Smooth muscle cell of the brain vasculature (primary cell): ENCODE results near the gene CLDN5.
A peak's percentile ranks its signal among the peaks of the same experiment; 100 is the strongest.

Source experiments
- DNase-seq: peaks from one replicate; pipeline ENCODE4 v3.0.0-alpha.2; 2012; ENCODE audit warnings: low read depth, low spot score

Gene CLDN5

GRCh38 chr22:19504900-19505734 lies 19.1 kb downstream of the CLDN5 start:
- no peak for DNase-seq

DNA sequence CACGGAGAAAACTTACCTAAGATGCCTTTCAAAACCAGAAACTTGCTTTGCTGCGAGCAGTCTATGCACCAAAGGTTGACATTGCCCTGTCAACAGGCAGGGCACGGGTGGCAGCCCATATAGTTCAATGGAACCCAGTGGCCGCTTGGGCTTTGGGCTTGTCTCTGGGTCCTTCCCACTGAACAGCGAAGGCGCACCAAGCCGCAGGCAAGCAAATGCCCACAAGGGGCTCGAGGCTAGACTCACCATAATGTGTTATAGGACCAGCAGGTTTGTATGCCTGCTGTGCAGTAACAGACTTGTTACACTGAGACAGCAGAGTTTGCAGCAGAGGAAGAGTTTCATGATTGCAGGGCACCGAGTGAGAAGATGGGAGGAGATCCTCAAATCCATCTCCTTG lies 20.3 kb downstream of the CLDN5 start:
- DNase-seq: no peak

DNA sequence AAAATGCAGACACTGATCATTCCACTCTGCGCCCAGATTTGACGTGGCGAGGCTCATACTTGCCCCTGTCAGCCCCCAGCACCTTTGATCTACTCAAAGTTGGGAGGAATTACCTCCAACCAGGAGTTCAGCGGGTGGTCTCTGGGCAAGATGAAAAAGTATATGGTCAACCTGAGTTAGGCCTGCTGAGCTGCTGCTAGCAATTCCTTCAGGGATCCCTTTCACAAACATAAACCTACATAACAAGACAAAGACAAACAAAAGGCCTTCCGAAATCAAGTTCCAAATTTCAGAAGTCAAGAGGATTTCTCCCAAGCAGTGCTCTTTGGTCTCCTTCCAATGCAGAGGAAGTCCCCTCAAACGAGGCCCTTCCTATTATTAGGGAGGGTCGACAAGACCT lies 20.8 kb downstream of the CLDN5 start:
- DNase-seq: no peak

DNA sequence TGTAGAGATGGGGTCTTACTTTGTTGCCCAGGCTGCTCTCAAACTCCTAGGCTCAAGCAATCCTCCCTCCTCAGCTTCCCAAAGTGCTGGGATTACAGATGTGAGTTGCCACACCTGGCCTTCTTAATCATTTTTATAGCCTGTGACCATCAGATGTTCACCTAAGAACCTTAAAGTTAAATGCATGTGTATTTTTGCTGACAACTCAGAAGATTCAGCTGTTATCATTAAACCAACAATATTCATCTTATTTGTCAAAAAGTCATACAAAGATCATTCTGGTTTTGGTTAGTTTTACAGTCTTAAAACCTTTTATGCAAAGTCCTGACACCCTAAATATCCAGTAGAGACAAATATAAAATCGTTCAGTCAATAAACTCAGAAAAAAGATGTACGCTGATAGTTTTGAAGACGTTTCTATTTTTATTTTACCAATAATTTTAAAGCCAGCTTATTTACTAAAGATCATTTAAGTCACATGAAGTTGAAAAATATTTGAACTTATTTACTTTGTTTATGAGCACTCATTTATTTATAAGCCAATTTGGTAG lies 22.2 kb downstream of the CLDN5 start:
- no peak for DNase-seq

GRCh38 chr22:19499880-19500242 lies 24.3 kb downstream of the CLDN5 start:
- DNase-seq: no peak

DNA sequence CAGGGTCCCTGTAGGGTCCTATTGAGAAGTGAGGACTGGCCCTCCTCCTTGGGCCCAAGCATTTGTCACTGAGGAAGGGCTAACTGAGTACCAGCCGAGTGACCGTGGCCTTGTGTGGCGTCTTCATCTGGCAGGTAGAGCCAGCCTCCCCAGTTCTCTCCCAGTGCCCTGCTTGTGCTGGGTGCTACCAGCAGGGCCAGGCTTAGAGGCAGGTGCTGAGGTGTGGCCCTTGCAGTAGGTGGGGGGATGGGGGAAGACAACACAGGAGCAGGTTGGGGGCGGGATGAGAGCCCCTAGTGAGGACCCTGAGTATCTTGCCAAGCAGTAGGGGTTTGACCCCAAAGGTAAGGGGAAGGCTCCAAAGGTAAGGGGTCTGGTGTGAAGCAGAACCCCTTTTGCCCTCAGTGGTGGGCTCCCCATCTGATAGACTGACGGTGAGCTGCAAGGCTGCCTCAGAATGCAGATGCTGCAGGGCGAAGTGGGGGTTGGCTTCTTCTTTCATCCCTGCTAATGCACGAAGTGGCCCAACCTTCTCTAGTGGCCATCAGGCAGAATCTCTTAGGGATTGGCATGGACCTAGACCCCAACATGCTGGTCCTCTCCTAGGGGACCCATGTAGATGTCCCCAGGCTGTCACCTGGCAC lies 24.9 kb downstream of the CLDN5 start:
- DNase-seq: no peak

DNA sequence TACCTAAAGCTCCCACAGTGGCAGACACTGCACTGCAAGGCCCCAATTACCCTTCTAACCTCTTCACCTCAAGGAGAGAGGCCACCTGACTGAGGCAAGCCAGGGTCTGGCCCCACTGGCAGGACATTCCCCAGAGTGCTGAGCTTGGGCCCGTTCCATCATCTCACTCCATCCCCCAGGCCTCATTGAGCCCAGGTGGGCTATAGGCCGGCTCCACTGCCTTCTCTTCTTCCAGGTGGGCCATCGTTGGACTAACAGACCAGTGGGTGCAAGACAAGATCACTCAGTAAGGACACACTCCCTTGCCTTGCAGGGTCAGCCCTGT lies 25.4 kb downstream of the CLDN5 start:
- DNase-seq: no peak

DNA sequence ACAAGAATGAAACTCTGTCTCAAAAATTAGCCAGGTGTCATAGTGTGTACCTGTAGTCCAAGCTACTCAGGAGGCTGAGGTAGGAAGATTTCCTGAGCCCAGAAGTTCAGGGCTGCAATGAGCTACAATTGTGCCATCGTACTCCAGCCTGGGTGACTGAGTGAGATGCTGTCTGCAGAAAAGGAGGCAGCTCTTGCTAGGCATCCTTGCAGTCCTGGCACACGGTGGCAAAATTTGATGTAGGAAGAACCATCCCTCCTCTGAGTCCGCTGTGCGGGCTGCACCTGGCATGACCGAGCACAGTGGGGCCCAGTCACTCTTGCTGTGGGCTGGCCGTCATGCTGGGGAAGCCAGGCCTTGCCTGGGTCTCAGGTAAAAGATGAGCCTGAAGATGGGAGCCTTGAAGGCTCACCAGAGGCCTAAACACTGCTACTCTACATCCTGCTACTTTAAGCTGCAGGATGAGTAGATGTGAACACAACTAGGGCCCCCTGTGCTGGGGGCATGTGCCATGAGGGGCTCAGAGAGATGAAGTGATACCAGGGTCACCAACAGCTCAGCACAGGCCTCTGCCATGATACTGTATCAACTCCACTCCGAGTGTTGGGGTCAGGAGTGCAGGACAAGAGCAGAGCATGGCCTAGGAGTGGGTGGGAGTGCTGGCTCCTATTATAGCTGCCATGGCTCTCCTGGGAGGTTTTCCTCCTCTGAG lies 25.9 kb downstream of the CLDN5 start:
- no peak for DNase-seq

GRCh38 chr22:19497245-19497644 lies 27.0 kb downstream of the CLDN5 start:
- peak; percentile 51 for DNase-seq

- no peak for DNase-seq
These were observed 27.9 kb downstream of the CLDN5 start for GRCh38 chr22:19496324-19496630.

DNA sequence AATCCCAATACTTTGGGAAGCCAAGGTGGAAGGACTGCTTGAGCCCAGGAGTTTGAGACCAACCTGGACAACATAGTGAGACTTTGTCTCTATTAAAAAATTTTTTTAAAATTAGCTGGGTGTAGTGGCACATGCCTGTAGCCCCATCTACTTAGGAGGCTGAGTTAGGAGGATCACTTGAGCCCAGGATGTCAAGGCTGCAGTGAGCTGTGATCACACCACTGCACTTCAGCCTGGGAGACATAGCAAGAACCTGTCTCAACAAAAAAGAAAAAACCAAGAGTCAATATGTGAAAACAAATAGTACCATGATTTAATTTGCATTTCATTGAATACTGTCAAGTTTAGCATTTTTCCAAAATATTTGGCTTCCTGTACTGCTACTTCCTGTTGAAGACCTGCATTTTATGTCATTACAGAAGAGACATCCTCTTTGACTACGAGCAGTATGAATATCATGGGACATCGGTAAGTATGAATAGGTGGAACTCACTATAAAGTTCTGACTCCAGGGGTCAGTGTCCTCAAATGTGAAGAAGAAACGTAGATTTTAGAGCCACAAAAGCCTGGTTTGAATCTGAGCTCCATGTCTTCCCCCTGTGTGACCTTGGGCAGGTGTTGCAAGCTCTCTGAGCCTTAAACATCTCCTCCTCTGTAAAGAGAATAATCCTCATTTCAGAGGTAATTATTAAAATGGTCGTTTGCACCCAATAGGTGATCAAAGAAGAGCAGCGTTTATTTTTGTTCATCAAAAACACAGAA lies 28.5 kb downstream of the CLDN5 start:
- no peak for DNase-seq

DNA sequence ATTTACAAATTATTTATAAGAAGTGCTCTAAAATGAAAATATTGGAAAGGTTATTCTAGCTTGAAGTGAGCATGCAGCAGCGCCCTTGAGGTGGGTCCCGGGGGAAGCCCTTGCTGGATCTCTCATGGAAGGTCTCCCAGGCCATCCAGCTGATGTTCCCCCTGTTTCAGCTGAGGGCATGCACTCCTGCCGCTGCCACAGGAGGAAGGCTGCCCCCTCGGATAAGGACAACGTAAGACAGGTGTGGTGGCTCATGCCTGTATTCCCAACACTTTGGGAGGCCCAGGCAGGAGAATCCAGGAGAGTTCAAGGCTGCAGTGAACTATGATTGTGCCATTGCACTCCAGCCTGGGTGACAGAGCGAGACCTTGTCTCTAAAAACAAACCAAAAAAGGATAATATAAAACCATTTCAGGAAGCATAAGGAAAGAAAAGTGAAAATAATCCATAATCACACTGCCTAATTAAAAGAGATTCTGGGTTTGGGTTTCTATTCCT lies 29.5 kb downstream of the CLDN5 start:
- DNase-seq: no peak

DNA sequence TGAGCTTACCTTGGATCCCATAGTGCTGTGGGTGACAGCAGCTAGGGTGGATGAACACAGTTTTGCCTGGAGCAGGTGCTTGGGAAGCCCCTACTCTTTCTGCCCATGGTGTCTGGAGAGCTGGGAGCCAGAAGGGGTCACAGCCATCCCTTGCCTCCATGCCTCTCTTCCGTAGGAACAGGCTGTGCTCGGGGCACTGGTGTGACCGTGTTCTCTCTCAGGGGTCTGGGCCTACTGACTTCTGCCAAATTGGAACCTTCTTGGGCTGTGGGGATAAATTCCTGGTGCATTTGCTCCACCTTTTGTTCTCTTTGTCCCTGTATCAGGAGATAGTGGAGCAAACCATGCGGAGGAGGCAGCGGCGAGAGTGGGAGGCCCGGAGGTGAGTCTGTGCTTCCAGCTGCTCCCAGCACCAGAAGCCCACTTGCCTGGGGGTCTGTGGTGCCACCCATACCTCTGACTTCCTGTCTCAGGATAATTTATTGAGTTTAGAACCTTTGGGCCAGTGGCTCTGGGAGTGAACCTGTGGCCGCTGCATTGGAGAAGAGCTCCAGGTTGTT lies 30.1 kb downstream of the CLDN5 start:
- DNase-seq: no peak

GRCh38 chr22:19492504-19493174 lies 31.6 kb downstream of the CLDN5 start:
- no peak for DNase-seq

DNA sequence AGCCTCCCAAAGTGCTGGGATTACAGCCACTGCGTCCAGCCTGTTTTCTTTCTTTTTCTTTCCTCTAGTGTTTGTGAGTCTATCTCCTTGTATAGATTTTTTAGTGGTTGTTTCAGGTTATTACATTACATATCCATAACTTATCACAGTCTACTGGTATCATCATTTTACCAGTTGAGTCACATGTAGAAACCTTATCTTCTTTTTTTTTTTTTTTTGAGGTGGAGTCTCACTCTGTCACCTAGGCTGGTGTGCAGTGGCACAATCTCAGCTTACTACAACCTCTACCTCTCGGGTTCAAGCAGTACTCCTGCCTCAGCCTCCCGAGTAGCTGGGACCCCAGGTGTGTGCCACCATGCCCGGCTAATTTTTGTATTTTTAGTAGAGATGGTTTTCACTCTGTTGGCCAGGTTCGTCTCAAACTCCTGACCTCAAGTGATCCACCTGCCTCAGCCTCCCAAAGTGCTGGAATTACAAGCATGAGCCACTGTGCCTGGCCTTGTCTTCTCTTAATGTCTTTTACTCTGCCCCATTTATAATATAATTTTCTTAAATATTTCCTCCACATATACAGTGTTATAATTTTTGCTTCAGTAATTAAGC lies 33.5 kb downstream of the CLDN5 start:
- no peak for DNase-seq

DNA sequence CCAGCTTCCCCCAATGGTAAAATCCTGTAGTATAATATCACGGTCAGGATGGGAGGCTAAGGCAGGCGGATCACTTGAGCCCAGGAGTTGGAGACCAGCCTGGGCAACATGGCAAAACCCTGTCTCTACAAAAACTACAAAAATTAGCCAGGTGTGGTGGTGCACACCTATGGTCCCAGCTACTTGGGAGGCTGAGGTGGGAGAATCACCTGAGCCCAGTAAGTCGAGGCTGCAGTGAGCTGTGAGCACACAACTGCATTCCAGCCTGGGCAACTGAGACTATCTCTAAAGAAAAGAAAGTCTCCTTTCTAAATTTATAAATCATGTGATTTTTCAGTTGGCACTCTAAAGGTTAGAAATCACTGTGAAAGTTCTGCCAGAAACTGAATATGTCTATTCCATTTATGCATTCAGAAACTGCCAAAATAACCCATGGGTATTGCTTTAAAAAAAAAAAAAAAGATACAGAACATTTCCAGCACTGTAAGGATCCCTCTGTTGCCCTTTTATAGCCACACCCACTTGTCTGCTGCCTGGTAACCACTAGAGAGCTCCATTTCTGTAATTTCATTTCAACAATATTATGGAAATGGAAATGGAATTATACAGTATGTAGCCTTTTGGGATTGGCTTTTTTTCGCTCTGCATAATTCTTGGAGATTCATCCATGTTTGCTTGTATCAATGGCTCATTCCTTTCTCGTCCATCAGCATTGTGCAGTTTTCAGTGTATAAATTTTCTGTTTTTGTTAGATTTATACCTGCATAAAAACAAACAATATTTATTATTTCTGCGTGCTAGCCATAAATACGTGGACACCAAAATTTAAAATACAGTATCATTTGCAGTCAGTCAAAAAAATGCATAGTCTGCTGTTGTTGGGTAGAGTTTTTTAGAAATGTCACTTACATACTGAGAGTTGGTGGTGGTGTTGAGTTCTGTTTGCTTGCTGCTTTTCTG lies 35.0 kb downstream of the CLDN5 start:
- DNase-seq: no peak

DNA sequence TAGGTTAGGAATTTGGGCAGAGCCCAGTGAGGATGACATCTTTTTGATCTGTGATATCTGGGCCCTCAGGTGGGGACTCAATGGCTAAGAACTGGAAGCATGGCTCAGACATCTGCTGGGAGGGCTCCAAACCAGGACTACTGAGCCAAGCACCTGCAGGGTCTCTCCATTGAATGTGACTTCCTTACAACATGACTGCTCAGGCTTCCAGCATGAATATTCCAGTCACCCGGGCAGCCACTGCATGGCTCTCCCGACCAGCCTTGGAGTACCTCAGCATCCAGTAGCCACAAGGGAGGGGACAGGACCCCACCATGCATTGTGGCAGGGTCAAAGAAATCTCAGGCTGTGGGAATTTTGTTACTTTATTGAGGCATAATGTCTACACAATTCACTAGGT lies 35.9 kb downstream of the CLDN5 start:
- no peak for DNase-seq

- no peak for DNase-seq
These were observed 40.5 kb downstream of the CLDN5 start for GRCh38 chr22:19483481-19484244.

DNA sequence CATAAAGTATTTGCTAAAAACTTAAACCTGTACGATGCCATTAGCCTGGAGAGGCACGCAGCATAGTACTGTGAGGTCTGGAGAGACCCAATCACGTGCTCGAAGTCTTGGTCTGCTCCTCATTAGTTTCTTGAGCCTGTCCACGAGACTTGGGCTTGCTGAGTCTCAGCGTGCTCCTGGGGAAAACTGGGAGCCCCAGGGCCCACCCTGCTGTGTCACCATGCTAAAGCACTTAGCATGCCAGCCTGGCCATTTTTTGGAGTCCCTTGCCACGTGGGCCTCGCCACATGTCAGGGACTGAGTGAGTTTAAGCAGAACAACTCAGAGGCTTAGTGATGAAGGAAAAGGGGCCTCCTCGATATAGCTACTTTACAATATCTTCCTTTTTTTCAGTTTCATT lies 41.9 kb downstream of the CLDN5 start:
- no peak for DNase-seq
